GM19328 (cell line): ENCODE results near the gene EXOSC9.

Source experiments
- ATAC-seq: cut with Tn5 transposase; IDR thresholded peaks from one replicate; pipeline ENCODE4 v1.9.1; 2021; ENCODE audit warnings: mild to moderate bottlenecking, moderate library complexity; ENCODE audit not compliant: unreplicated experiment

The EXOSC9 gene

DNA sequence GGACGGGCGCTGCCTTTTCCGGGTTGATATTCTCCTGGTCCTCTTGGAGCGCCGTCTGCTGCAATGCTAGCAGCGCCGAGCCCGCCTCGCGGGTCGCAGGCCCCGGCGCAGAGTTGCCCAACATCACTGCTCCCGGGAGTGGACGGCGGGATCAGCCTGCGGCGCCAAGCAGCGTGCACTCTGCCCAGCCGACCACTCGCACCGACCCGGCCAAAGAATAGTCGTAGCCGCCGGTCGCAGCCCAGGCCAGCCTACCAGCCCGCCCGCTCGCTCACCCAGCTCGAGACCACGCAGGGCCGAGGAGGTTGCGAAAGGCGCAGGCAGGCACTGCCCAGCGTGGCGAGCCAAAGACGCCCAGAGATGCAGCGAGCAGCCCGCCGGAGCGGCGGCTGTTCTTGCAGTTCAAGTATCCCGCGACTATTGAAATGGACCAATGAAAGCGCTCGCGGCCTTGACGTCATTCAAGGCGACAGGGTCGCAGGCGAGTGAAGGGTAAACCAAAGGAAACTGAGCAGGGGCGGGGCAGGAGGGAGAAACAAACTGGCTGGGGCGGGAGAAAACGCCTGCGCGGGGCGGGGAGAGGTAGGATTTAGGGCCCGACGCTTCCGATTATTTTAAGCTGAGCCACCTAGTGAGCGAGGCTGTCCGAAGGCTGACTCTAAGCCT is 22.5 kb downstream of the EXOSC9 start, which contains the start of gene CCNA2:
Gene CCNA2 (minus strand): TSS at position 379 of the 666 bp plus-strand sequence. CDS start 255 bp downstream, at position 124.
- peak; percentile 90 for ATAC-seq

- ATAC-seq = peak; percentile 1
Measured at GRCh38 chr4:121824171-121824527, 23.0 kb downstream of the EXOSC9 start.

- ATAC-seq = no peak
Measured at GRCh38 chr4:121824950-121825349, 23.8 kb downstream of the EXOSC9 start.

DNA sequence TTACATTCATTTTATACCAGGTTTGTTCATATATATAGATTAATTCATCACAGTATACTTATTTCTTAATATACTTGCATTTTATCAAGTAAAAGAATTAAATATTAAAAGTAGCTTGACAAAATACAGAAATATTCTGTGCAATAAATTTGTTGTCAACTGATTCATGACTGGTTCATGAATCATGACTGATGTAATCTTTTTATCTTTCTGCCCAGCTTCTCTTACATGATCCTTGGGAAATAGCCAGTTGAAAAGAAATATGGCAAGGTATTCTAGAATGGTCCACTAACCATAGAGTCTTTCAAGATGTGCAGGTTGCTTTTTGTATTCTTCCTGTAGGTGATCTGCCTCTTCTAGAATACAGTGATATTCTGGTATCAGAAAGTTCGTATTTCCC is 26.7 kb downstream of the EXOSC9 start:
- ATAC-seq = no peak

GRCh38 chr4:121829511-121829910 is 28.4 kb downstream of the EXOSC9 start:
- ATAC-seq = no peak

GRCh38 chr4:121838136-121838535 is 37.0 kb downstream of the EXOSC9 start:
- ATAC-seq = no peak

DNA sequence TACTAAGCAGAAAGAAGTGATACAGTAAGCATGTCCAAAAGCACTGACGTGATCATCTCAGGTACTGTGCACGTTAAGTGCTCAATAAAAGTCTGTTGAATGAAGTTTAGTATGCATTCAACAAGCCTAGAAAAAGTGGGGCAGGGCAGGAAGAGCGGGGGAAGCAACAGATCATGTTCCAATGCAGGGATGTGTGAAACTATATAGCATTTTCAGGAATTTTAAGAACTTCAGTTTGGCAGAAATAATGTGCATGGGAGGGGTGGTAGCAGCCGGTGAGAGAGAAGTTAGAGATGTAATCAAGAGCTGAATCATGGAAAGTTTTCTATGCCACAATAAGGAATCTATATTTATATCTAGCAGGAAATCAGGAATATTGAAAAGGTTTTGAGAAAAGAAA is 41.7 kb downstream of the EXOSC9 start:
- ATAC-seq = no peak

- ATAC-seq = peak; percentile 52
Measured at GRCh38 chr4:121846662-121847061, 45.5 kb downstream of the EXOSC9 start.

DNA sequence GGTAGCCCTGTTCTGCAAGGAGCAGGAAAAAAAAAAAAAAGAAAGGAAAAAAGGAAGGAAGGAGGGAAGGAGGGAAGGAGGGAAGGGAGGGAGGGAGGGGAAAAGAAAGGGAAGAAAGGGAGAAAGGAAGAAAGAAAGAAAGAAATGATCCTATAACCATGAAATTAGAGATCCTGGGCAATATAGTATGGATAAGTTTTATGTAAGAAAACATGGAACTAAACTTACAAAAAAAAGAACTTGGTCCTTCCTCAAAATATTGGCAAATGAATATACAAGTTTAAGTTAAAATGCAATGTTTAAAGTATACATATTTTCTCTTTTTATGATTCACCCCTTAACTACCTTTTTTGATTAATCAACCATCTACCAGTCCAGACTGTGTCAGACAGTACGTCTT is 50.2 kb downstream of the EXOSC9 start:
- no peak for ATAC-seq

- ATAC-seq = no peak
Measured at GRCh38 chr4:121860121-121860520, 59.0 kb downstream of the EXOSC9 start.

DNA sequence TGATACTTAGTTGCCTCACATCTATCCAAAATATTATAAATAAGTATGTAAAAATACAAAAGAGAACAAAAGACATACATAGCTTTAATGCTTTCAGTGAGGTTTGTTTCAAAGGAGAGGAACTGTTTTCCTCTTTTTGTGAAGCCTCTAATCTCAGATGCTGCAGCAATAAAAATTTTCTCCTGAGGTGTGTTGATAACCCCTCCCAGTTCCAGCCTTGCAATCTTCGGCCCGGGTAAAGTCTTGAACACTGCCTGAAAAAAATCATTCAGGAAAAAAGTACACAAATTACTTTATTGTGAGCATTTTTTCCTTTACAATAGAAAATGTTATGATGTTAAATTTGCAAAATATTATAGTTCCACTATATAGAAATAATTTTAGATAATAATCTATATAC is 60.3 kb downstream of the EXOSC9 start:
- ATAC-seq = no peak

DNA sequence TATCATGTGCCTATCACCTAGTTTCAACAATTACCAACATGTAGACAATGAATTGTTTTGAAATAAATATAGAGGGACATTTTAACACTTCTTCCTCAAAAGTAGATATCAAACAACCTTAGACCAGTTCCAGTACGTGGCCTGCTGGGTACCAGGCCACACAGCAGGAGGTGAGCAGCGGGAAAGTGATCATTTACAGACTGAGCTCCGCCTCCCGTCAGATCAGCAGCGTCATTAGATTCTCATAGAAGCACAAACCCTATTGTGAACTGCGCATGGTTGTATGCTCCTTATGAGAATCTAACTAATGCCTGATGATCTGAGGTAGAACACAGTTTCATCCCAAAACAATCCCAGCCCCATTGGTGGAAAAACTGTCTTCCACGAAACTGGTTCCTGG is 62.7 kb downstream of the EXOSC9 start:
- no peak for ATAC-seq
